ENCODE results near the gene LRRN2.

DNA sequence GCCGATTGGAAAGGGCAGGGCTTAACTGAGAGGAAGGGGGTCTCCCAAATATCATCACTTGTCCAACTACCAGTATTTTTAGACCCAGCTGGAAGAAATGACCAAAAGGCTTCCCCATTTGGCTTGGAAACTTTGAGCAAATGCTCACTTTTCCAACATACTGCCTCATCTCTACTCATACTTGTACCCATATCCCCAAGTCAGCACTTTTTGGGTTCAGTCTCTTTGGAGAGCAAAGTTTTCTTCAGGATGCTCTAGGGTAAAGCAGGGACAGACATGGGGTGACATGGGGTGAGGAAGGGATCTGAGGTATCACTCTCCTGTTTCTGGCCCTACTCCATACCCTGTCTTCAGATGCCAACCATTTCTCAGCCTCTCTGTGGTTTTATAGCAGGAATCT is 27.2 kb downstream of the LRRN2 start:
- TF ChIP-seq, protein P1, sequence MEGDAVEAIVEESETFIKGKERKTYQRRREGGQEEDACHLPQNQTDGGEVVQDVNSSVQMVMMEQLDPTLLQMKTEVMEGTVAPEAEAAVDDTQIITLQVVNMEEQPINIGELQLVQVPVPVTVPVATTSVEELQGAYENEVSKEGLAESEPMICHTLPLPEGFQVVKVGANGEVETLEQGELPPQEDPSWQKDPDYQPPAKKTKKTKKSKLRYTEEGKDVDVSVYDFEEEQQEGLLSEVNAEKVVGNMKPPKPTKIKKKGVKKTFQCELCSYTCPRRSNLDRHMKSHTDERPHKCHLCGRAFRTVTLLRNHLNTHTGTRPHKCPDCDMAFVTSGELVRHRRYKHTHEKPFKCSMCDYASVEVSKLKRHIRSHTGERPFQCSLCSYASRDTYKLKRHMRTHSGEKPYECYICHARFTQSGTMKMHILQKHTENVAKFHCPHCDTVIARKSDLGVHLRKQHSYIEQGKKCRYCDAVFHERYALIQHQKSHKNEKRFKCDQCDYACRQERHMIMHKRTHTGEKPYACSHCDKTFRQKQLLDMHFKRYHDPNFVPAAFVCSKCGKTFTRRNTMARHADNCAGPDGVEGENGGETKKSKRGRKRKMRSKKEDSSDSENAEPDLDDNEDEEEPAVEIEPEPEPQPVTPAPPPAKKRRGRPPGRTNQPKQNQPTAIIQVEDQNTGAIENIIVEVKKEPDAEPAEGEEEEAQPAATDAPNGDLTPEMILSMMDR (IDR thresholded peaks at IDR 0.05), result no peak
- no peak for TF ChIP-seq POLR2AphosphoS5 (IDR thresholded peaks at IDR 0.05)
- no peak for TF ChIP-seq POLR2A (IDR thresholded peaks at IDR 0.05)

All from stomach (tissue), 4 donors.